ENCODE data around the gene KIRREL2. TPM values are rescaled to one million over a fixed set of nuclear protein-coding genes. Genes with fewer than 3 reads are reported as not detected.

The KIRREL2 gene
- total and polyA plus RNA-seq, 2 of the 8 experiments (the other 6 are each of a cell fraction or from before 2014, with no cell fraction given), result 2.4 to 4.6 TPM

GRCh38 chr19:35848486-35848885 lies 8.2 kb upstream of the KIRREL2 start (continued):
- TF ChIP-seq CEBPB (IDR thresholded peaks at IDR 0.05; ENCODE audit: low read depth, low read length) (no peak), JUND (IDR thresholded peaks at IDR 0.05; ENCODE audit: low read length) (no peak)

Measured in H1 (cell line).